PC-3 (cell line): ENCODE data around the gene UBE3C.

Experiments
- CTCF ChIP-seq: fragments of 300-600 bp; sonication (generic); conservative IDR thresholded peaks from 2 replicates; pipeline ENCODE4 v1.5.1; 2017; ENCODE audit warnings: antibody characterized with exemption, low read depth, mild to moderate bottlenecking, low read length
- EZH2 ChIP-seq: fragments of 300-600 bp; sonication (generic); IDR thresholded peaks from one replicate; pipeline ENCODE4 v1.6.1; 2017; ENCODE audit warnings: antibody characterized with exemption, mild to moderate bottlenecking, low read length; ENCODE audit not compliant: unreplicated experiment
- EZH2phosphoT487 ChIP-seq: fragments of 300-600 bp; sonication (generic); IDR thresholded peaks from 2 replicates; pipeline ENCODE4 v1.6.1; 2018; ENCODE audit warnings: mild to moderate bottlenecking, antibody characterized with exemption, low read length, borderline replicate concordance

- TF ChIP-seq CTCF, result no peak
- no peak for TF ChIP-seq EZH2
- no peak for TF ChIP-seq EZH2phosphoT487
These were observed 12.2 kb downstream of the UBE3C start for GRCh38 chr7:157150882-157151281.
